ENCODE data around the gene PCDHGA3.
"Not testable (repeated sequence)": the region's sequence is repeated elsewhere in the genome, so short reads cannot be mapped to it uniquely, and the experiment has no call there.

Gene PCDHGA3

GRCh38 chr5:141343242-141343952 lies at the start of gene PCDHGA3:
Gene PCDHGA3, plus strand, starts transcription at chr5:141343829. Its CDS starts 205 bp downstream, at chr5:141344034.
- DNase-seq (no peak), ATAC-seq (no peak)

GRCh38 chr5:141298376-141298775 lies 45.3 kb upstream of the PCDHGA3 start:
- DNase-seq (no peak), ATAC-seq (no peak)

- DNase-seq (no peak), ATAC-seq (no peak)
Measured at GRCh38 chr5:141303756-141304155, 39.9 kb upstream of the PCDHGA3 start, which contains the start of gene SLC25A2. Gene SLC25A2, minus strand, starts transcription at chr5:141304049. Its CDS starts 184 bp downstream, at chr5:141303865.

- ATAC-seq, result no peak
- DNase-seq, result no peak
Measured at GRCh38 chr5:141306630-141307029, 37.0 kb upstream of the PCDHGA3 start.

- no peak for DNase-seq
- no peak for ATAC-seq
Measured at GRCh38 chr5:141313711-141314110, 29.9 kb upstream of the PCDHGA3 start.

- DNase-seq, ATAC-seq: not testable (repeated sequence)
Measured at GRCh38 chr5:141316963-141317362, 26.7 kb upstream of the PCDHGA3 start.

GRCh38 chr5:141319202-141319601 lies 24.4 kb upstream of the PCDHGA3 start:
- DNase-seq, result no peak
- ATAC-seq, result no peak

- ATAC-seq, result no peak
- DNase-seq, result no peak
Measured at GRCh38 chr5:141319699-141320098, 23.9 kb upstream of the PCDHGA3 start.

GRCh38 chr5:141320225-141321169 lies 23.1 kb upstream of the PCDHGA3 start, which contains the start of gene TAF7:
Gene TAF7, minus strand, starts transcription at chr5:141320784. Its CDS starts 740 bp downstream, at chr5:141320044.
- ATAC-seq, result peak; percentile 95
- peak; percentile 94 for DNase-seq

- DNase-seq, result no peak
- no peak for ATAC-seq
Measured at GRCh38 chr5:141322261-141322660, 21.4 kb upstream of the PCDHGA3 start.

- DNase-seq, result peak; percentile 58
- ATAC-seq, result peak; percentile 86
Measured at GRCh38 chr5:141326088-141326854, 17.4 kb upstream of the PCDHGA3 start.

GRCh38 chr5:141328231-141328630 lies 15.4 kb upstream of the PCDHGA3 start:
- DNase-seq (no peak), ATAC-seq (no peak)

GRCh38 chr5:141330299-141331080 lies 13.1 kb upstream of the PCDHGA3 start, which contains the start of gene PCDHGA1:
Gene PCDHGA1, plus strand, starts transcription at chr5:141330514.
- no peak for ATAC-seq
- DNase-seq, result no peak

- ATAC-seq, DNase-seq: not testable (repeated sequence)
Measured at GRCh38 chr5:141332571-141332970, 11.1 kb upstream of the PCDHGA3 start.

- no peak for DNase-seq
- no peak for ATAC-seq
Measured at GRCh38 chr5:141338538-141339306, 4.9 kb upstream of the PCDHGA3 start, which contains the start of gene PCDHGA2. Gene PCDHGA2, plus strand, starts transcription at chr5:141338760.

GRCh38 chr5:141340781-141341354 lies 2.8 kb upstream of the PCDHGA3 start:
- ATAC-seq, DNase-seq: not testable (repeated sequence)

GRCh38 chr5:141342773-141343172 lies 856 bp upstream of the PCDHGA3 start:
- no peak for DNase-seq
- ATAC-seq, result no peak

GRCh38 chr5:141343953-141344463 lies 379 bp downstream of the PCDHGA3 start:
- no peak for ATAC-seq
- no peak for DNase-seq

- no peak for DNase-seq
- no peak for ATAC-seq
Measured at GRCh38 chr5:141345327-141345726, 1.7 kb downstream of the PCDHGA3 start.

GRCh38 chr5:141346017-141346416 lies 2.4 kb downstream of the PCDHGA3 start:
- not testable (repeated sequence) for DNase-seq, ATAC-seq
